Hepatocyte (in vitro differentiated cells): ENCODE results near the gene ACTC1.

Experiments used
- CTCF ChIP-seq: fragments of 200-600 bp; sonication (generic); IDR thresholded peaks from 2 replicates; pipeline ENCODE4 v1.5.1; 2016; ENCODE audit warnings: antibody characterized with exemption, mild to moderate bottlenecking; ENCODE audit not compliant: poor library complexity
- EZH2 ChIP-seq: fragments of 200-600 bp; sonication (generic); IDR thresholded peaks from 2 replicates; pipeline ENCODE4 v1.6.1; 2016; ENCODE audit warnings: antibody characterized with exemption, mild to moderate bottlenecking, borderline replicate concordance

DNA sequence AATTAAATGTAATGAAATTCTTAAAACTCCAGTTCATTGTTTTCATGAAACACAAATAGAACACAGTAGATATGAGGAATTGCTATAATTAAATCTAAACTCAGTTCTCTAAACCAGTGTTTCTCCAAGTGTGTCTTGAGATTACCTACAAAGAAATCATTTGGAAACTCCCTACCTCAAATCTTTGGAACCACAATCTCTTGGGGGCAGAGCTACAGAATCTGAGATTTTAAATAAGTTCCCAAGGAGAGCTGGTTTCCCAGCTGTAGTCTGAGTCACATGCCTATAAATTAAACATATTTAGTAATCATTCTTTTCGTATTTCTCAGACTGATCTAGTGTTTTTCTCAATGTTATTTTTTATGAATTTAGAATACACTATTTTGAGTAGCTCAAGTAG, 17.0 kb upstream of the ACTC1 start:
- TF ChIP-seq CTCF (no peak), EZH2 (no peak)
